ENCODE results near the gene NPFFR1.

The NPFFR1 gene

GRCh38 chr10:70212879-70213278 lies 70.9 kb downstream of the NPFFR1 start:
- DNase-seq, result no peak

DNA sequence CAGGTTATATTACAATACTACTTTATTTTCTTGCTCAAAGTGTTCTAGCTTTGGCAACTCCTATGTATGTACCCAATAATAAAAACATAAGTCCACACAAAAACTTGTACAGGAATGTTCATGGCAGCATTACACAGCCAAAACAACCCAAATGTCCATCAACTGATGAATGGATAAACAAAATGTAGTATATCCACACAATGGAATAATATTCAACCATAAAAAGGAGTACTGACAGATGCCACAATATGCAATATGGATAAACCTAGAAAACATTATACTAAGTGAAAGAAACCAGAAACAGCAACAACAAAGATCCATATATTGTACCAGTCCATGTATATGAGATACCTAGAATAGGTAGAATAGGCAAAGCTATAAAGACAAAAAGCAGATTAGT lies 71.5 kb downstream of the NPFFR1 start:
- DNase-seq, result no peak

DNA sequence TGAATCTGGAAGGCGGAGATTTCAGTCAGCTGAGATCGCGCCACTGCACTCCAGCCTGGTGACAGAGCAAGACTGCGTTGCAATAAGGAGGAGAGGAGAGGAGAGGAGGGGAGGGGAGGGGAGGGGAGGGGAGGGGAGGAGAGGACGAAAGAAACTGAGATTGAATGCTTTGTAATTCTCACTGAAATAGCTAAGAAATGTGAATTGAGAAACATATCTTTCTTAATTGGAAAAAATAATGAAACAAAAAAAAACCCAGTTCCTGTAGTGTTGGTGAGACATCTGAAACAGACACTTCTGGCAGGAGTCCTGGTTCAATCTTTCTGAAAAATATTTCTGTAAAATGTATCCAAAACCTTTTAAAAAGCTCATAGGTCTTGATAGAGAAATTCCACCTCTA lies 77.0 kb downstream of the NPFFR1 start:
- no peak for DNase-seq

- no peak for DNase-seq
Observed at GRCh38 chr10:70201105-70201504, 82.7 kb downstream of the NPFFR1 start.

DNA sequence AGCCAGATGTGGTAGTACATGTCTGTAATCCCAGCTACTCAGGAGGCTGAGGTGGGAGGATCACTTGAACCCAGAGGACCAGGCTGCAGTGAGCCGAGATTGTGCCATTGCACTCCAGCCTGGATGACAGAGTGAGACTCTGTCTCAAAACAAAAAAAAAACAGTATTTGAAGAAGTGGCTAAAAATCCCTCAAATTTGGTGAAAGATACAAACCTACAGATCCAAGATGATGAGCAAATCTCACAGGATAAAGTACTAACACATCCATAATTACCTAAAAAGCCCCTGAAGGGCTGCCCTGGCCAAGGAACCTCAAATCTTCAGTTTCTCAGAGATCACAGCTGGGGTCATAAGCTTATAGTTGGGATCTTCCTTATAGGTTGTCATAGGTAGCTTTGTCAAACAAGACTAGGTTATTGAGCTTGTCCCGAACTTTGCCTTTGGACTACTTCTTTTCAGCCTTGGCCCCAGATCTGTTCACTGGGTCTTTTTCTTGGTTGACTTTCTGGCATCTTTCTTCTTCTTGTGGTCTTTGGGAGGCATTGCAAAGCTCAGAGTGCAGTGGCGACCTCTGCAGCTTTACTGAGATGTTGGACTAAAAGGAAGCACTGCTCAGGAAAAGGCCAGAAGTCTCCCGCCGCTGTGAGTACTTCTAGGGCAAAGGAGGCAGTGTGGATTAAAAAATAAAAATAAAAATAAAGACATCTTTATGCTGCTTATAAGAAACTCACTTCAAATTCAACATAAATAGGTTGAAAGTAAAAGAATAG lies 84.9 kb downstream of the NPFFR1 start:
- DNase-seq, result no peak
